ENCODE measurements around the gene HMGB2.

- no peak for TF ChIP-seq CTCF (IDR thresholded peaks at IDR 0.05; ENCODE audit: extremely low read depth in 1 of 2, insufficient read depth in 1 of 2, low read depth in 1 of 2, low read length in 2 of 2)
- no peak for TF ChIP-seq POLR2A (IDR thresholded peaks at IDR 0.05; ENCODE audit: low read depth, low read length)
- TF ChIP-seq MYC (IDR thresholded peaks at IDR 0.05; ENCODE audit: low read depth, low read length): no peak
- no peak for TF ChIP-seq POLR2AphosphoS5 (IDR thresholded peaks at IDR 0.05; ENCODE audit: insufficient read depth, low read depth, low read length)
- TF ChIP-seq EZH2 (IDR thresholded peaks at IDR 0.05; ENCODE audit: borderline replicate concordance, low read depth, low read length, severe bottlenecking): no peak
- no peak for TF ChIP-seq MAX (IDR thresholded peaks at IDR 0.05; ENCODE audit: insufficient read depth, insufficient read length)
Observed at GRCh38 chr4:173319696-173320095, 14.5 kb downstream of the HMGB2 start.

Measured in endothelial cell of umbilical vein (primary cell).